ENCODE data around the gene IKBKE. TPM values are rescaled to one million over a fixed set of nuclear protein-coding genes. Genes with fewer than 3 reads are reported as not detected.

Gene IKBKE
- total and polyA plus RNA-seq, 2 donors (not counting 3 experiments of a cell fraction or from before 2014, with no cell fraction given), result 17.9 to 20.7 TPM

- H3K4me1 ChIP-seq (ENCODE audit: control insufficient read depth, extremely low read depth, insufficient read depth, low read length), result no peaks in the 10 kb centered on the region
- dilution Hi-C loops (cut with MboI; ENCODE audit: extremely low pct_ligation_motif_present, low sequenced_read_pairs), result no loop called here
- CTCF ChIA-PET, result interaction anchor here (0.7 to 2.3 kb wide), 4 partner anchors 23 to 391 kb away, joined by 3 to 6 read pairs (median 4); no protein-coding TSS in a partner anchor
- no peaks in the 10 kb centered on the region for H4K20me1 ChIP-seq (replicated peaks; ENCODE audit: control insufficient read depth, extremely low read depth, insufficient read depth, low read length)
- no peak overlapping the region for H3K4me2 ChIP-seq (ENCODE audit: insufficient read depth, low read length)
- no peak for DNase-seq (ENCODE audit: low read depth, low spot score)
- no peaks in the 10 kb centered on the region for H3K79me2 ChIP-seq (ENCODE audit: control insufficient read depth, insufficient read depth, low read length)
- TF ChIP-seq JUN (IDR thresholded peaks at IDR 0.05; ENCODE audit: borderline replicate concordance, insufficient read depth, insufficient read length, low read depth) (no peak), POLR2A (IDR thresholded peaks at IDR 0.05; ENCODE audit: low read depth, low read length) (no peak), GATA2 (IDR thresholded peaks at IDR 0.05; ENCODE audit: insufficient read depth, insufficient read length, low read depth, low read length) (no peak), CTCF (IDR thresholded peaks at IDR 0.05; ENCODE audit: extremely low read depth in 1 of 2, insufficient read depth in 1 of 2, low read depth in 1 of 2, low read length in 2 of 2) (no peak), MYC (IDR thresholded peaks at IDR 0.05; ENCODE audit: low read depth, low read length) (no peak), MAX (IDR thresholded peaks at IDR 0.05; ENCODE audit: insufficient read depth, insufficient read length) (no peak), EZH2 (IDR thresholded peaks at IDR 0.05; ENCODE audit: borderline replicate concordance, low read depth, low read length, severe bottlenecking) (no peak), POLR2AphosphoS5 (IDR thresholded peaks at IDR 0.05; ENCODE audit: insufficient read depth, low read depth, low read length) (no peak), FOS (IDR thresholded peaks at IDR 0.05; ENCODE audit: borderline replicate concordance, insufficient read depth, low read length) (no peak)
- no peak overlapping the region for H3K4me3 ChIP-seq (replicated peaks in 1 of 3; ENCODE audit: insufficient read depth in 1 of 3, low read depth in 1 of 3, low read length in 3 of 3)
- intact Hi-C loops (cut with micrococcal nuclease), result no loop called here
- peaks cover under 1 to 8% of the 10 kb centered on the region in 2 experiments for H3K27me3 ChIP-seq (ENCODE audit: control insufficient read depth in 2 of 2, insufficient read depth in 2 of 2, low read length in 2 of 2)
- POLR2A ChIA-PET, result no interaction called here
- H3K36me3 ChIP-seq (ENCODE audit: control insufficient read depth in 2 of 2, extremely low read depth in 1 of 2, insufficient read depth in 2 of 2, low read length in 2 of 2), result no peaks in the 10 kb centered on the region
- no peak overlapping the region for H3K27ac ChIP-seq (ENCODE audit: insufficient read depth, low read depth, low read length)
- H3K9ac ChIP-seq (replicated peaks; ENCODE audit: extremely low read depth, insufficient read depth, low read length), result no peak overlapping the region
- FAIRE-seq, result no peak
- no peaks in the 10 kb centered on the region for H3K9me1 ChIP-seq (replicated peaks; ENCODE audit: control insufficient read depth, extremely low read depth, insufficient read depth, low read length)
- H2AFZ ChIP-seq (ENCODE audit: low read depth, low read length), result no peak overlapping the region
- H3K9me3 ChIP-seq (replicated peaks; ENCODE audit: control insufficient read depth, insufficient read depth, low read length), result no peaks in the 10 kb centered on the region
- no TSS peak for BruUV-seq (replicated peaks)
Measured at GRCh38 chr1:206521694-206522402, 51.6 kb downstream of the IKBKE start.

Data from endothelial cell of umbilical vein (primary cell).